ENCODE results near the gene NMUR1. TPM values are rescaled to one million over a fixed set of nuclear protein-coding genes. Genes with fewer than 3 reads are reported as not detected.

Gene NMUR1
- total and polyA plus RNA-seq, 2 donors (not counting 3 experiments of a cell fraction or from before 2014, with no cell fraction given) = not detected

GRCh38 chr2:231545105-231545902 lies 15.1 kb upstream of the NMUR1 start:
- Histone ChIP-seq H3K4me2 (ENCODE audit: insufficient read depth, low read length) (no peak overlapping the region), H3K4me3 (replicated peaks in 1 of 3; ENCODE audit: insufficient read depth in 1 of 3, low read depth in 1 of 3, low read length in 3 of 3) (no peak overlapping the region), H4K20me1 (replicated peaks; ENCODE audit: control insufficient read depth, extremely low read depth, insufficient read depth, low read length) (no peaks in the 10 kb centered on the region), H3K9me1 (replicated peaks; ENCODE audit: control insufficient read depth, extremely low read depth, insufficient read depth, low read length) (no peaks in the 10 kb centered on the region), H3K4me1 (ENCODE audit: control insufficient read depth, extremely low read depth, insufficient read depth, low read length) (peaks cover 4% of the 10 kb centered on the region), H2AFZ (ENCODE audit: low read depth, low read length) (peak overlapping the region; percentile 58), H3K27me3 (ENCODE audit: control insufficient read depth in 2 of 2, insufficient read depth in 2 of 2, low read length in 2 of 2) (peaks cover 0 to 4% of the 10 kb centered on the region in 2 experiments), H3K36me3 (ENCODE audit: control insufficient read depth in 2 of 2, extremely low read depth in 1 of 2, insufficient read depth in 2 of 2, low read length in 2 of 2) (no peaks in the 10 kb centered on the region), H3K27ac (ENCODE audit: insufficient read depth, low read depth, low read length) (no peak overlapping the region), H3K79me2 (ENCODE audit: control insufficient read depth, insufficient read depth, low read length) (no peaks in the 10 kb centered on the region), H3K9me3 (replicated peaks; ENCODE audit: control insufficient read depth, insufficient read depth, low read length) (no peaks in the 10 kb centered on the region), H3K9ac (replicated peaks; ENCODE audit: extremely low read depth, insufficient read depth, low read length) (no peak overlapping the region)
- POLR2A ChIA-PET = no interaction called here
- FAIRE-seq = peak; percentile 49
- dilution Hi-C loops (cut with MboI; ENCODE audit: extremely low pct_ligation_motif_present, low sequenced_read_pairs) = no loop called here
- TF ChIP-seq CTCF (IDR thresholded peaks at IDR 0.05; ENCODE audit: extremely low read depth in 1 of 2, insufficient read depth in 1 of 2, low read depth in 1 of 2, low read length in 2 of 2) (no peak), FOS (IDR thresholded peaks at IDR 0.05; ENCODE audit: borderline replicate concordance, insufficient read depth, low read length) (peak; percentile 41), MAX (IDR thresholded peaks at IDR 0.05; ENCODE audit: insufficient read depth, insufficient read length) (no peak), JUN (IDR thresholded peaks at IDR 0.05; ENCODE audit: borderline replicate concordance, insufficient read depth, insufficient read length, low read depth) (no peak), POLR2AphosphoS5 (IDR thresholded peaks at IDR 0.05; ENCODE audit: insufficient read depth, low read depth, low read length) (peak; percentile 60), EZH2 (IDR thresholded peaks at IDR 0.05; ENCODE audit: borderline replicate concordance, low read depth, low read length, severe bottlenecking) (no peak), MYC (IDR thresholded peaks at IDR 0.05; ENCODE audit: low read depth, low read length) (no peak), POLR2A (IDR thresholded peaks at IDR 0.05; ENCODE audit: low read depth, low read length) (no peak), GATA2 (IDR thresholded peaks at IDR 0.05; ENCODE audit: insufficient read depth, insufficient read length, low read depth, low read length) (peak; percentile 36)
- intact Hi-C loops (cut with micrococcal nuclease) = no loop called here
- CTCF ChIA-PET = interaction anchor here (0.8 to 1.7 kb wide), 5 partner anchors 10 to 28 kb away, joined by 3 to 5 read pairs (median 4); partner anchors contain the start of gene NMUR1
- BruUV-seq (replicated peaks) = no TSS peak
- DNase-seq (ENCODE audit: low read depth, low spot score) = peak; percentile 35
